ENCODE measurements around the gene CHKA. TPM values are rescaled to one million over a fixed set of nuclear protein-coding genes. Genes with fewer than 3 reads are reported as not detected.

Gene CHKA
- polyA plus RNA-seq, 4 donors = 31.5 to 180 (median 139) TPM

GRCh38 chr11:68039526-68040086 lies 81.6 kb downstream of the CHKA start:
- DNase-seq = peak; percentile 63 to 69
- H3K36me3 ChIP-seq (ENCODE audit: control insufficient read depth in 3 of 3, insufficient read depth in 2 of 3, low read depth in 1 of 3, low read length in 3 of 3) = peaks cover under 1 to 73% (median 5%) of the 10 kb centered on the region in 3 donors
- no peaks in the 10 kb centered on the region for H3K9me3 ChIP-seq (ENCODE audit: control insufficient read depth in 2 of 2, insufficient read depth in 1 of 2, low read depth in 1 of 2, low read length in 1 of 2)
- no peaks in the 10 kb centered on the region for H3K27me3 ChIP-seq (ENCODE audit: control insufficient read depth in 3 of 3, insufficient read depth in 3 of 3, low read length in 3 of 3)
- H3K4me3 ChIP-seq (ENCODE audit: low read depth in 1 of 3, low read length in 3 of 3) = peak overlapping the region; percentile 58 to 84 (median 81)
- no peak for FAIRE-seq
- peak overlapping the region; percentile 88 to 95 (median 93) for H3K27ac ChIP-seq (ENCODE audit: low read depth in 1 of 3, low read length in 2 of 3)
- 4 to 18% (median 6%) methylated on average over 10 of the region's 10 CpGs for WGBS, 3 donors
- peaks cover 5 to 38% (median 5%) of the 10 kb centered on the region in 3 donors for H3K4me1 ChIP-seq (ENCODE audit: control insufficient read depth in 3 of 3, insufficient read depth in 2 of 3, low read depth in 1 of 3, low read length in 2 of 3)

GRCh38 chr11:68038718-68039525 lies 82.3 kb downstream of the CHKA start, which contains the start of gene TCIRG1:
Gene TCIRG1 (plus strand): TSS chr11:68039025. CDS start chr11:68041272, 2,247 bp downstream.
- Histone ChIP-seq H3K27me3 (ENCODE audit: control insufficient read depth in 3 of 3, insufficient read depth in 3 of 3, low read length in 3 of 3) (no peaks in the 10 kb centered on the region), H3K4me1 (ENCODE audit: control insufficient read depth in 3 of 3, insufficient read depth in 2 of 3, low read depth in 1 of 3, low read length in 2 of 3) (peaks cover 5 to 38% (median 5%) of the 10 kb centered on the region in 3 donors), H3K4me3 (ENCODE audit: low read depth in 1 of 3, low read length in 3 of 3) (peak within 1 kb of the TSS; percentile 58 to 84 (median 81)), H3K9me3 (ENCODE audit: control insufficient read depth in 2 of 2, insufficient read depth in 1 of 2, low read depth in 1 of 2, low read length in 1 of 2) (no peaks in the 10 kb centered on the region), H3K36me3 (ENCODE audit: control insufficient read depth in 3 of 3, insufficient read depth in 2 of 3, low read depth in 1 of 3, low read length in 3 of 3) (peaks cover 0 to 72% (median 3%) of the 10 kb centered on the region in 3 donors), H3K27ac (ENCODE audit: low read depth in 1 of 3, low read length in 2 of 3) (peak within 1 kb of the TSS; percentile 88 to 95 (median 93))
- 2 to 4% (median 4%) methylated on average over 46 to 51 of the region's 51 CpGs for WGBS, 3 donors
- DNase-seq (peak; percentile 92 to 93), FAIRE-seq (no peak)

- peak in 1 of 2 donors; percentile 61 for DNase-seq
- Histone ChIP-seq H3K27ac (ENCODE audit: low read depth in 1 of 3, low read length in 2 of 3) (peak overlapping the region; percentile 88 to 95 (median 93)), H3K4me1 (ENCODE audit: control insufficient read depth in 3 of 3, insufficient read depth in 2 of 3, low read depth in 1 of 3, low read length in 2 of 3) (peaks cover 5 to 35% (median 5%) of the 10 kb centered on the region in 3 donors), H3K9me3 (ENCODE audit: control insufficient read depth in 2 of 2, insufficient read depth in 1 of 2, low read depth in 1 of 2, low read length in 1 of 2) (no peaks in the 10 kb centered on the region), H3K27me3 (ENCODE audit: control insufficient read depth in 3 of 3, insufficient read depth in 3 of 3, low read length in 3 of 3) (no peaks in the 10 kb centered on the region), H3K4me3 (ENCODE audit: low read depth in 1 of 3, low read length in 3 of 3) (peak overlapping the region in 2 of 3 donors; percentile 58 to 84), H3K36me3 (ENCODE audit: control insufficient read depth in 3 of 3, insufficient read depth in 2 of 3, low read depth in 1 of 3, low read length in 3 of 3) (peaks cover 2 to 72% (median 5%) of the 10 kb centered on the region in 3 donors)
- WGBS, 3 donors = 30 to 34% (median 30%) methylated on average over 11 to 13 of the region's 13 CpGs
- no peak for FAIRE-seq
Measured at GRCh38 chr11:68038226-68038717, 82.9 kb downstream of the CHKA start.

- no peaks in the 10 kb centered on the region for H3K9me3 ChIP-seq (ENCODE audit: control insufficient read depth in 2 of 2, insufficient read depth in 1 of 2, low read depth in 1 of 2, low read length in 1 of 2)
- WGBS, 3 donors = 72 to 80% (median 77%) methylated on average over 20 of the region's 20 CpGs
- peak overlapping the region; percentile 88 to 95 (median 93) for H3K27ac ChIP-seq (ENCODE audit: low read depth in 1 of 3, low read length in 2 of 3)
- DNase-seq (no peak), FAIRE-seq (no peak)
- H3K27me3 ChIP-seq (ENCODE audit: control insufficient read depth in 3 of 3, insufficient read depth in 3 of 3, low read length in 3 of 3) = no peaks in the 10 kb centered on the region
- no peak overlapping the region for H3K4me3 ChIP-seq (ENCODE audit: low read depth in 1 of 3, low read length in 3 of 3)
- peaks cover 3 to 72% (median 5%) of the 10 kb centered on the region in 3 donors for H3K36me3 ChIP-seq (ENCODE audit: control insufficient read depth in 3 of 3, insufficient read depth in 2 of 3, low read depth in 1 of 3, low read length in 3 of 3)
- H3K4me1 ChIP-seq (ENCODE audit: control insufficient read depth in 3 of 3, insufficient read depth in 2 of 3, low read depth in 1 of 3, low read length in 2 of 3) = peaks cover 2 to 29% (median 5%) of the 10 kb centered on the region in 3 donors
Measured at GRCh38 chr11:68037411-68038225, 83.6 kb downstream of the CHKA start.

GRCh38 chr11:68036717-68037239 lies 84.4 kb downstream of the CHKA start:
- H3K27me3 ChIP-seq (ENCODE audit: control insufficient read depth in 3 of 3, insufficient read depth in 3 of 3, low read length in 3 of 3) = no peaks in the 10 kb centered on the region
- H3K9me3 ChIP-seq (ENCODE audit: control insufficient read depth in 2 of 2, insufficient read depth in 1 of 2, low read depth in 1 of 2, low read length in 1 of 2) = no peaks in the 10 kb centered on the region
- 58 to 74% (median 61%) methylated on average over 14 of the region's 14 CpGs for WGBS, 3 donors
- no peak for FAIRE-seq
- peaks cover 3 to 72% (median 5%) of the 10 kb centered on the region in 3 donors for H3K36me3 ChIP-seq (ENCODE audit: control insufficient read depth in 3 of 3, insufficient read depth in 2 of 3, low read depth in 1 of 3, low read length in 3 of 3)
- peaks cover 2 to 34% (median 5%) of the 10 kb centered on the region in 3 donors for H3K4me1 ChIP-seq (ENCODE audit: control insufficient read depth in 3 of 3, insufficient read depth in 2 of 3, low read depth in 1 of 3, low read length in 2 of 3)
- DNase-seq = peak in 1 of 2 donors; percentile 40
- H3K4me3 ChIP-seq (ENCODE audit: low read depth in 1 of 3, low read length in 3 of 3) = no peak overlapping the region
- peak overlapping the region; percentile 26 to 95 (median 34) for H3K27ac ChIP-seq (ENCODE audit: low read depth in 1 of 3, low read length in 2 of 3)

- Histone ChIP-seq H3K9me3 (ENCODE audit: control insufficient read depth in 2 of 2, insufficient read depth in 1 of 2, low read depth in 1 of 2, low read length in 1 of 2) (no peaks in the 10 kb centered on the region), H3K4me1 (ENCODE audit: control insufficient read depth in 3 of 3, insufficient read depth in 2 of 3, low read depth in 1 of 3, low read length in 2 of 3) (peaks cover 2 to 39% (median 5%) of the 10 kb centered on the region in 3 donors), H3K36me3 (ENCODE audit: control insufficient read depth in 3 of 3, insufficient read depth in 2 of 3, low read depth in 1 of 3, low read length in 3 of 3) (peaks cover 3 to 70% (median 5%) of the 10 kb centered on the region in 3 donors), H3K27me3 (ENCODE audit: control insufficient read depth in 3 of 3, insufficient read depth in 3 of 3, low read length in 3 of 3) (no peaks in the 10 kb centered on the region), H3K4me3 (ENCODE audit: low read depth in 1 of 3, low read length in 3 of 3) (no peak overlapping the region), H3K27ac (ENCODE audit: low read depth in 1 of 3, low read length in 2 of 3) (peak overlapping the region; percentile 22 to 95 (median 26))
- no peak for DNase-seq
- FAIRE-seq = no peak
- WGBS, 3 donors = 86 to 87% (median 87%) methylated on average over 27 of the region's 27 CpGs
Measured at GRCh38 chr11:68036141-68036716, 85.0 kb downstream of the CHKA start.

- Histone ChIP-seq H3K9me3 (ENCODE audit: control insufficient read depth in 2 of 2, insufficient read depth in 1 of 2, low read depth in 1 of 2, low read length in 1 of 2) (no peaks in the 10 kb centered on the region), H3K4me1 (ENCODE audit: control insufficient read depth in 3 of 3, insufficient read depth in 2 of 3, low read depth in 1 of 3, low read length in 2 of 3) (peaks cover 0 to 33% (median 5%) of the 10 kb centered on the region in 3 donors), H3K27me3 (ENCODE audit: control insufficient read depth in 3 of 3, insufficient read depth in 3 of 3, low read length in 3 of 3) (no peaks in the 10 kb centered on the region), H3K27ac (ENCODE audit: low read depth in 1 of 3, low read length in 2 of 3) (no peak overlapping the region), H3K36me3 (ENCODE audit: control insufficient read depth in 3 of 3, insufficient read depth in 2 of 3, low read depth in 1 of 3, low read length in 3 of 3) (peaks cover 3 to 64% (median 5%) of the 10 kb centered on the region in 3 donors), H3K4me3 (ENCODE audit: low read depth in 1 of 3, low read length in 3 of 3) (no peak overlapping the region)
- 88 to 93% (median 91%) methylated on average over 13 of the region's 13 CpGs for WGBS, 3 donors
- DNase-seq = no peak
- no peak for FAIRE-seq
Measured at GRCh38 chr11:68035266-68035876, 85.8 kb downstream of the CHKA start.

All from small intestine (tissue), 7 donors.